ENCODE measurements around the gene KCNJ10.
"Not testable (repeated sequence)": the region's sequence is repeated elsewhere in the genome, so short reads cannot be mapped to it uniquely, and the experiment has no call there.

Gene KCNJ10

GRCh38 chr1:160053548-160054365 lies 16.2 kb downstream of the KCNJ10 start:
- DNase-seq: no peak

GRCh38 chr1:160052936-160053335 lies 17.0 kb downstream of the KCNJ10 start:
- DNase-seq: no peak

GRCh38 chr1:160050619-160051018 lies 19.3 kb downstream of the KCNJ10 start:
- no peak for DNase-seq

DNA sequence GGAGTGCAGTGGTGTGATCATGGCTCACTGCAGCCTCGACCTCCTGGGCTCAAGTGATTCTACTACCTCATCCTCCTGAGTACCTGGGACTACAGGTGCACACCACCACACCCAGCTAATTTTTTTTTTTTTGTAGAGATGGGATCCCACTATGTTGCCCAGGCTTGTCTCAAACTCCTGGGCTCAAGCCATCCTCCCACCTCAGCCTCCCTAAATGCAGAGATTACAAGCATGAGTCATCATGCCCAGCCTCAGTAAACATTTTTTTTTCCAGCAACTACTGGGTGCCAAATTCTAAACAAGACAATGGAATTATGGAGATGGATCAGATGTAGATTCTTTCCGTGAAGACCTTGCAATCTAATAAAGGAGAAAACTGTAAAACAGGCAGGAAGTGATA lies 19.8 kb downstream of the KCNJ10 start:
- DNase-seq: not testable (repeated sequence)

DNA sequence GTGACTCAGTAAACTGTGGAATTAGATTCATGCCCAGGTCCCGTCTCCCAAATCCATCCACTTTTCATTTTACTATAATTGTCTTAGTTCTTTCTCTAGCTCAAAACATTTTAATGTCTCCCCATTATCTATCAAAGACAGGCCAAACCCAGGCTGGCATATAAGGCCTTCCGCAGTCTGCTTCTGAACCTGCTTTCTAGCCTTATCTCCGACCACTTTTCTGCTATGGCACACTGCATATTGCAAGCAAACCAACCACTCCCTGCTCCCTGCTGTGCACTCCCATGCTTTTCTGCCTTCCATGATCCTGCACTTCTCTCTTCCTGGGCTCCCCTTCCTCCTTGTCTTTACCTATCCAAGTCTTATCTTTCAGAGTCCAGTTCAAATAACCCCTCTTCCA lies 20.9 kb downstream of the KCNJ10 start:
- no peak for DNase-seq

DNA sequence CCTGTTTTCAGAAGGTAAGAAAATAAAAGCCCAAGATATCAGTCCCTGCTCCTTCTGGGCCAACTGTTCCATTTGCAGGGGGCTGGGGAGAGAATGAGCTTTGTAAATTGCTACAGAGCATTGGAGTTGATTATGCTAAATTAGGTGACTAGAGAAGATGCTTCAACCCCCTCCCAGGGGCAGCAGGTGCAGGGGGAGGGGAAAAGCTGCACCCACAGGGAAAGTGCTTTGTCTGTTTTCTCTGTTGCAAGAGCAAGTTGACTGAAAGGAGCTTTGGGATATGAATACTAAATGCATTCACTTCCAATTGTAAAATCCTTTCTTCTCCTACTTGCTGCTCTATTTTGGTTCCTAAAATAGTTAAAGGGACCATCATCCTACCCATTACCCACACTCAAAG lies 21.6 kb downstream of the KCNJ10 start:
- no peak for DNase-seq

DNA sequence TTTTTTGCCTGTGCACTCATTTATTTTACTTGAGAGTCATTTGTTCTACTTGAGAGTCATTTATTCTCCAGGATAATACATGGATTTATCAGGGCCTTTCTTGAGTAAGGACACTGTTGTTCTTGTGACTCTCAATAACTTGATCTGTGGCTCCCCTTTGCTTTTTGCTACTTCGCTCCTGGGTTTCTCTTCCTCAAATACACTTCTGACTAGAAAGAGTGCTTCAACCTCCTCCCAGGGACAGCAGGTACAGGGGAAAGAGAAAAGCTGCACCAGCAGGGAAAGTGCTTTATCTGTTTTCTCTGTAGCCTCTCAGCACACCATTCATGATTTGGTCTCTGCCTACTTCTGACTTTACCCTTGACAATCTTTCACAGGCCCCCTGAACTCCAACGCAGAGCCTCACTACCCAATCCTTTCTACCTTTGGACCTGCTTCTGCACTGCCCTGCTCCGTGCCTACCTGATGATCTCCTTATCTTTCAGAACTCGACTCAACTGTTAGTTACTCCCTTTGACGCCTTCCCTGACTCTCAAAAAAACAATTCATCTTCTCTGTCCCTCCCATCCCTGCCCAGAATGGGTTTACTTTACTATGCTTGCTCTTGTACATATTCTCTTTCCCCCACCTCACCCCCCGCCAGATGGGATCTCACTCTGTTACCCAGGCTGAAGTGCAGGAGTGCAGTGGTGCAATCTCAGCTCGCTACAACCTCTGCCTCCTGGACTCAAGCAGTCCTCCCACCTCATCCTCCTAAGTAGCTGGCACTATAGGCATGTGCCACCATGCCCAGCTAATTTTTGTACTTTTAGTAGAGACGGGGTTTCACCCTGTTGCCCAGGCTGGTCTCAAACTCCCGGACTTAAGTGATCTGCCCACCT lies 22.6 kb downstream of the KCNJ10 start:
- no peak for DNase-seq

DNA sequence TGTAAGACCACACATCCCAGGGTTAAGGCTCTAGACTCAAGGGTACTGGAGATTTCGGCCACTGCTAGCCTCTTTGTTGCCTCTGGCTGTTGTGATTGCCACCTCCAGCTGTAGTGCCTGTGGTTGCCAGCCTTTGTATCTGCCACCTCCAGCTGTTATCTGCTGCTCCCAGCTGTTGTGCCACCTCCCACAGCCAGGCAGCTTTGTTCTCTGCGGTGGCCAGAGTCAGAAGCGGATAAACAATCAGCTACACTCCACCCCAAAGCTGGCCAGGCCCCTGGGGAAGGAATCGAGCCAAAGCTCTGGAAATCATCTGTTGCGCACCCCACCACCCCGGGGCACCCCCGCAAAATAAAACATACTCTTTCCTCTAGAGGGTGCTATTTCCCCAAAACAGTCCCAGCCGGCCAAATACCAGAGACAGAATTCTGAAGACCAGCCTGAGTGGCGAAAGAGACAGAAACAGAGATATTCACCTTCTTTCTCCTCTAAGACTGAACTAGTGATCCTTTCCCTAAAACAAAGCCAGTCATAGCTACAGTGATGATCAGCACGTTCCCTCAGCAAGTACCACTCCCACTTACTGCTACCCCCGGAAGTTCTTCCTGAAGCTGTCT lies 23.4 kb downstream of the KCNJ10 start:
- DNase-seq: no peak

- no peak for DNase-seq
Observed at GRCh38 chr1:160045653-160046052, 24.3 kb downstream of the KCNJ10 start.

GRCh38 chr1:160043543-160043942 lies 26.4 kb downstream of the KCNJ10 start:
- DNase-seq: no peak

- DNase-seq: no peak
Observed at GRCh38 chr1:160040476-160040875, 29.5 kb downstream of the KCNJ10 start.

DNA sequence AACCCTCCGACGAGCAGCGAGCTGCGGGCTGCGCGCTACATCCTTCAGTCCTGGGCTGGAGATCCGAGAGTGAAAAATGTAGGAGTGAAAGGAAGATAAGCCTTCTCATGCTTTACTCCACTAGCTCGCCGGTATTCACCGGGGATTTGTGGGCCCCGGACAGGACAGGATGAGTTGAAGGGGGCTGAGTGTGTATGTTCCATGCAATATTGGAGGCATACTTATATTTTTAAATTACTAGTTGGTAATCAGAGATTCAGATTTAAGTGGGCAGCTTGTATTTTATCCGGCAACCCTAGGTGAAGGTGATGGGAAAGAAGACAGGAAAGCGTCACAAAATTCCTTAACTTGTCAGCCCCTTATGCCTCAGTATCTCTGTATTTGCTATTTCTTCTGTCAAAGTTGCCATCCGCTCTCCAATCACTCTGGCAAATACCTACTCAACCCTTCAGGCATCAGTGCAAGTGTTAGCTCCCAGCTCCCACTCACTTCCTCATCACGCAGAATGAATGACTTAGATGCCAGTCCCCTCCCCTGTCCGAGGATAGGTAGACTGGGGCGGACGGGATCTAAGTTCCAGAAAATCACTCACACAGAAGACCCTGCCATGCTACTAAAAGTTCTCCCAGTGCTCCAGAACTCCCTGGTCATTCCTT lies 37.7 kb downstream of the KCNJ10 start:
- no peak for DNase-seq

DNA sequence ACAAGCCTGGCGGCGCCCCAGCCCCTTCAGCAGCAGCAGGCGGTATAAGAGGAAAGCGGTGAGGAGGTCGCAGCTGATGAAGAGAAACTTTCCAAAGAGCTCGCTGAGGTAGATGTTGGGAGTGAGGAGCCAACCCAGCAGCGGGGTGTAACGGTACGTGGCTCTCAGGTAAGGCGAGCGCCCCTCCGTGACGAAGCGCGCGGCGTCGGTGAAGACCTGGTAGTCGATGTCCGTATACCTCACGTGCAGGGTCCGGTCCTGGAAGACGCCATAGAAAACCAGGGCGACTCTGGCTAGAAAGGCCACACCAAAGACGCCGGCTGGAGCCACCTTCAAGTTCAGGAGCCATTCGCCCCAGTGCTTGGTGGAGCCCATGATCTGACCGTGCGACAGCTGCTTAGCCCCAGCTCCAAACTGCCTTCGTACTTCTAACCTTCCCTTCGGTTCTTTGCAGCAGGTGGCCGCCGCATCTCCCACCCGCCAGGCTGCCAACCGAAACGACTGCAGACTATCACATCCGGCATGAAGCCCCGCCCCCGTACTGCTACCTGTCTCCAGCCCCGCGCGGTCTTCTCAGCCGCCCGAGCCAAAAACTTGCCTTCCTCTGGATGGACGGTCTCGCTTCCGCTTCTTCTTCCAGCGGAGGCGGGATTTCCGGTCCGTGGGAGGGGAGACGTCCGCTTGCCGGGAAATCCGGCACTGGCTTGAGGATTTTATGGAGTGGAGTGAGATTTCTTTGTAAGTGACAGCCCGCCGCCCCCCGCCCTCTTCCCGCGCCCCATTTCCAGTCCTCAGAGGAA lies 38.4 kb downstream of the KCNJ10 start, which contains the start of gene PIGM:
Gene PIGM (minus strand): TSS at position 626 of the 800 bp plus-strand sequence. CDS start 251 bp downstream, at position 375.
- peak; percentile 98 for DNase-seq

- no peak for DNase-seq
Observed at GRCh38 chr1:160030657-160031364, 39.1 kb downstream of the KCNJ10 start.

- no peak for DNase-seq
Observed at GRCh38 chr1:160028426-160028825, 41.5 kb downstream of the KCNJ10 start.

DNA sequence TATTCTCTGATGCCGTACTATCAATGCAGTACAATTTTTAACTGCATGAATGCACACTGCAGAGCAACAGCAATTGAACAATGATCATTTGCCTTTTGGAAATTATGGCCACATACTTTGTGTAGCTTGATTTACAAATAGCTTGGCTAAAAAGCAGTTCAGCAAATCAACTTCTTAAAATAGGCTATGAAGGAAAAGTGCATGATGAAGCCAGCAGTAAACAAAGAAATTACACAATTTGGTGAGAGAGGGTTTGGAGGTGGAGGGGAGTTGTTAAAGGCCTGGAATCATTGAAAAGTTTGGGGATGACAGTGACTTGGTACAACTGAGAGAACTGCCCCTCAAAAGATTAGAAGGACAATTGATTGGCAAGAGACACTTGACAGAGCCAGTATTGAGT lies 44.6 kb downstream of the KCNJ10 start:
- no peak for DNase-seq

DNA sequence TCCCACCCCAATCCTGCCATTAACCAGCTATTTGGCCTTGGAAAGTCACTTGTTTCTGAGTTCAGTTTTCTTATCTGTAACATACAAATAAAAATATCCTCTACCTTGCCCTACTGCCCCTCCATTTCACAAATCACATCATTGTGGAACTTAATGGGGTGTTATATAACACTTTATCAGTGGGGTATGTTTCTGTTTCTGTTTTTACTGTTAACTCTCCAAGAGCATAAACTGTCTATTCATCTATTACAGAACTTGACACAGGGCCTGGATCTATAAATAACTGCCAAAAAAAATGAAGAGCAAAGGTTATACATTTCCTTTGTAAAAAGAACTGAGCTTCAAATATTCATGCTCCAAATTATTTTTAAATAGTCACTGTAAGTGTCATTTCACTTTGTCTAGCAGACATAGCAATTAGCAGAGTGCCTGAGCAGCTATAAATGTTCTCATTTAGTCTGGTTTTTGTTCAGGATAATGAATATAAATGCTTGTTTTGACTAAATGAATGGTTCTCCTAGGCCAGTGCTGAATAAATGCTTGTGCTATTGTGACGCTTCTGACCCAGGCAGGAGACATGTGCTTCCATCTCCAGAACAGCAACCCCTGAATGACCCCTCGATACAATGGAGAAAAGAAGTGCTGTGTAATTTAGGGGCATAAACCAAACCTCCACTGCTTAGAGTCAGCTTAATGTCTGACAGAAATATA lies 45.6 kb downstream of the KCNJ10 start:
- DNase-seq: no peak

GRCh38 chr1:160022330-160023310 lies 47.3 kb downstream of the KCNJ10 start:
- no peak for DNase-seq

- no peak for DNase-seq
Observed at GRCh38 chr1:160021376-160022074, 48.4 kb downstream of the KCNJ10 start.

Data from NCI-H1092 (cell line).